HepG2 (cell line): ENCODE data around the gene GFY. TPM values are rescaled to one million over a fixed set of nuclear protein-coding genes. Genes with fewer than 3 reads are reported as not detected.

Experiments used
- CERS6 ChIP-seq: sonication (generic); formaldehyde crosslinking; IDR thresholded peaks from 2 replicates; pipeline ENCODE4 v1.5.0; 2020; ENCODE audit warnings: missing genetic modification reagents
- FOXJ3 ChIP-seq: sonication (generic); formaldehyde crosslinking; IDR thresholded peaks from 2 replicates; pipeline ENCODE4 v1.4.0; 2020; ENCODE audit warnings: missing genetic modification reagents, mild to moderate bottlenecking, borderline replicate concordance
- FOXP1 ChIP-seq, 2 experiments: fragments of 450-650 bp in 1 of 2; IDR thresholded peaks; 2 replicates each; pipeline ENCODE4 v1.6.1; 2017 to 2018; ENCODE audit warnings: antibody characterized with exemption in 1 of 2
- MAFG ChIP-seq: sonication (generic); formaldehyde crosslinking; IDR thresholded peaks from 2 replicates; pipeline ENCODE4 v1.5.1; 2020; ENCODE audit warnings: mild to moderate bottlenecking, missing genetic modification reagents
- NR2F6 ChIP-seq, 2 experiments: IDR thresholded peaks; 2 replicates each; pipeline ENCODE4 v1.6.1; 2016; ENCODE audit warnings: antibody characterized with exemption in 1 of 2, mild to moderate bottlenecking in 1 of 2
- PCBP1 ChIP-seq: fragments of 200-400 bp; formaldehyde crosslinking; IDR thresholded peaks from 2 replicates; pipeline ENCODE4 v1.6.1; 2017; ENCODE audit warnings: mild to moderate bottlenecking, low read depth, low read length, borderline replicate concordance
- SETDB1 ChIP-seq: sonication (generic); formaldehyde crosslinking; IDR thresholded peaks from 2 replicates; pipeline ENCODE4 v1.5.1; 2020; ENCODE audit warnings: missing genetic modification reagents, mild to moderate bottlenecking, borderline replicate concordance
- SMAD9 ChIP-seq: sonication (generic); formaldehyde crosslinking; IDR thresholded peaks from 2 replicates; pipeline ENCODE4 v1.5.1; 2020; ENCODE audit warnings: mild to moderate bottlenecking, missing genetic modification reagents
- SMYD3 ChIP-seq: sonication (generic); formaldehyde crosslinking; IDR thresholded peaks from 2 replicates; pipeline ENCODE4 v1.8.1; 2023; ENCODE audit warnings: mild to moderate bottlenecking, missing genetic modification reagents
- ZBTB26 ChIP-seq: IDR thresholded peaks from 2 replicates; pipeline ENCODE4 v1.6.1; 2016; ENCODE audit warnings: missing compliant biosample characterization, missing genetic modification reagents, borderline replicate concordance
- ZFP36L1 ChIP-seq: sonication (generic); formaldehyde crosslinking; IDR thresholded peaks from 2 replicates; pipeline ENCODE4 v1.8.0; 2022; ENCODE audit warnings: mild to moderate bottlenecking, missing genetic modification reagents, moderate library complexity
- ZMAT3 ChIP-seq: sonication (generic); formaldehyde crosslinking; conservative IDR thresholded peaks from 2 replicates; pipeline ENCODE4 v1.7.0; 2021; ENCODE audit warnings: missing genetic modification reagents
- ZNF230 ChIP-seq: sonication (generic); formaldehyde crosslinking; IDR thresholded peaks from 2 replicates; pipeline ENCODE4 v1.4.0; 2020; ENCODE audit warnings: mild to moderate bottlenecking, missing genetic modification reagents
- ZNF598 ChIP-seq: sonication (generic); formaldehyde crosslinking; IDR thresholded peaks from 2 replicates; pipeline ENCODE4 v1.5.1; 2020; ENCODE audit warnings: mild to moderate bottlenecking, missing genetic modification reagents, borderline replicate concordance
- ZNF678 ChIP-seq: sonication (generic); formaldehyde crosslinking; IDR thresholded peaks from 2 replicates; pipeline ENCODE4 v1.4.0; 2020; ENCODE audit warnings: mild to moderate bottlenecking, missing genetic modification reagents
- ZNF768 ChIP-seq: sonication (generic); formaldehyde crosslinking; IDR thresholded peaks from 2 replicates; pipeline ENCODE4 v1.4.0; 2020; ENCODE audit warnings: missing genetic modification reagents
- ZNF772 ChIP-seq: sonication (generic); formaldehyde crosslinking; IDR thresholded peaks from 2 replicates; pipeline ENCODE4 v1.5.0; 2020; ENCODE audit warnings: mild to moderate bottlenecking, missing genetic modification reagents
- polyA plus RNA-seq, 8 experiments: library from polyadenylated mRNA; depleted of rRNA in 3 of 8; stranded (reverse) in 7 of 8; unstranded in 1 of 8; fragments of >200 nt; fragmentation: Illumina TruSeq in 4 of 8; extraction: Trizol in 4 of 8; gene quantifications; 2 replicates each; pipeline versions ENCODE4 v1.2.1 to v1.2.3, GENCODE V29; 2011 to 2016; ENCODE audit warnings: low read depth in 4 of 8, missing spikeins in 1 of 8, mixed read lengths in 1 of 8; ENCODE audit not compliant: insufficient read depth in 1 of 8
- total RNA-seq, 5 experiments: library from RNA; depleted of rRNA; stranded (reverse); fragments of >200 nt; fragmentation: Illumina TruSeq; extraction: Trizol; gene quantifications; 2 replicates each; pipeline ENCODE4 v1.2.3, GENCODE V29; 2016; ENCODE audit warnings: low read depth in 1 of 5
- TF ChIP-seq, protein P1 (sequence below): sonication (generic); formaldehyde crosslinking; IDR thresholded peaks from 2 replicates; pipeline ENCODE4 v1.4.0; 2020; ENCODE audit warnings: mild to moderate bottlenecking, missing genetic modification reagents
- TF ChIP-seq, protein P2 (sequence below): sonication (generic); IDR thresholded peaks from 2 replicates; pipeline ENCODE4 v1.6.1; 2016; ENCODE audit warnings: low read depth, borderline replicate concordance
- TF ChIP-seq, protein P3 (sequence below): sonication (generic); formaldehyde crosslinking; IDR thresholded peaks from 2 replicates; pipeline ENCODE4 v1.4.0; 2020; ENCODE audit warnings: missing genetic modification reagents
- TF ChIP-seq, protein P4 (sequence below): IDR thresholded peaks from 2 replicates; pipeline ENCODE4 v1.6.1; 2016; ENCODE audit warnings: missing biosample characterization, missing genetic modification reagents, low read depth
- TF ChIP-seq, protein P5 (sequence below): sonication (generic); formaldehyde crosslinking; IDR thresholded peaks from 2 replicates; pipeline ENCODE4 v1.4.0; 2020; ENCODE audit warnings: mild to moderate bottlenecking, missing genetic modification reagents

Gene GFY
- total and polyA plus RNA-seq, 2 of the 13 experiments (the other 11 are each of a cell fraction or from before 2014, with no cell fraction given) = not detected

GRCh38 chr19:49451430-49452181 is 26.4 kb downstream of the GFY start, which contains the start of gene PIH1D1 (continued):
- TF ChIP-seq ZNF768 (CRISPR knock-in tag) (peak; percentile 25; the same call in 1 of the 2 replicates), ZNF230 (CRISPR knock-in tag) (no peak), NR2F6 (IDR thresholded peaks at IDR 0.05) (no peak), NR2F6 (CRISPR knock-in tag; IDR thresholded peaks at IDR 0.05) (peak; percentile 30; the same call in 1 of the 2 replicates), PCBP1 (no peak), ZNF598 (CRISPR knock-in tag) (no peak), CERS6 (CRISPR knock-in tag) (no peak), FOXP1 (IDR thresholded peaks at IDR 0.05) (peak; percentile 89), FOXP1 (CRISPR knock-in tag; IDR thresholded peaks at IDR 0.05) (peak; percentile 77), SMYD3 (CRISPR knock-in tag) (no peak), MAFG (CRISPR knock-in tag) (no peak), ZNF772 (CRISPR knock-in tag) (peak; percentile 63; the same call in 1 of the 2 replicates), ZMAT3 (CRISPR knock-in tag) (peak; percentile 47; the same call in 1 of the 2 replicates), SETDB1 (CRISPR knock-in tag) (no peak), FOXJ3 (no peak), ZFP36L1 (CRISPR knock-in tag) (no peak), SMAD9 (CRISPR knock-in tag) (no peak), ZNF678 (CRISPR knock-in tag) (no peak), ZBTB26 (CRISPR knock-in tag) (no peak)
- TF ChIP-seq, protein P1, sequence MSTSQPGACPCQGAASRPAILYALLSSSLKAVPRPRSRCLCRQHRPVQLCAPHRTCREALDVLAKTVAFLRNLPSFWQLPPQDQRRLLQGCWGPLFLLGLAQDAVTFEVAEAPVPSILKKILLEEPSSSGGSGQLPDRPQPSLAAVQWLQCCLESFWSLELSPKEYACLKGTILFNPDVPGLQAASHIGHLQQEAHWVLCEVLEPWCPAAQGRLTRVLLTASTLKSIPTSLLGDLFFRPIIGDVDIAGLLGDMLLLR (CRISPR knock-in tag) = 0 out of 2 replicates have a peak, but pooled peaks have one; percentile 27
- TF ChIP-seq, protein P2, sequence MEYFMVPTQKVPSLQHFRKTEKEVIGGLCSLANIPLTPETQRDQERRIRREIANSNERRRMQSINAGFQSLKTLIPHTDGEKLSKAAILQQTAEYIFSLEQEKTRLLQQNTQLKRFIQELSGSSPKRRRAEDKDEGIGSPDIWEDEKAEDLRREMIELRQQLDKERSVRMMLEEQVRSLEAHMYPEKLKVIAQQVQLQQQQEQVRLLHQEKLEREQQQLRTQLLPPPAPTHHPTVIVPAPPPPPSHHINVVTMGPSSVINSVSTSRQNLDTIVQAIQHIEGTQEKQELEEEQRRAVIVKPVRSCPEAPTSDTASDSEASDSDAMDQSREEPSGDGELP = no peak
- TF ChIP-seq, protein P3, sequence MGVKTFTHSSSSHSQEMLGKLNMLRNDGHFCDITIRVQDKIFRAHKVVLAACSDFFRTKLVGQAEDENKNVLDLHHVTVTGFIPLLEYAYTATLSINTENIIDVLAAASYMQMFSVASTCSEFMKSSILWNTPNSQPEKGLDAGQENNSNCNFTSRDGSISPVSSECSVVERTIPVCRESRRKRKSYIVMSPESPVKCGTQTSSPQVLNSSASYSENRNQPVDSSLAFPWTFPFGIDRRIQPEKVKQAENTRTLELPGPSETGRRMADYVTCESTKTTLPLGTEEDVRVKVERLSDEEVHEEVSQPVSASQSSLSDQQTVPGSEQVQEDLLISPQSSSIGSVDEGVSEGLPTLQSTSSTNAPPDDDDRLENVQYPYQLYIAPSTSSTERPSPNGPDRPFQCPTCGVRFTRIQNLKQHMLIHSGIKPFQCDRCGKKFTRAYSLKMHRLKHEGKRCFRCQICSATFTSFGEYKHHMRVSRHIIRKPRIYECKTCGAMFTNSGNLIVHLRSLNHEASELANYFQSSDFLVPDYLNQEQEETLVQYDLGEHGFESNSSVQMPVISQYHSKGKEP = no peak
- TF ChIP-seq, protein P4, sequence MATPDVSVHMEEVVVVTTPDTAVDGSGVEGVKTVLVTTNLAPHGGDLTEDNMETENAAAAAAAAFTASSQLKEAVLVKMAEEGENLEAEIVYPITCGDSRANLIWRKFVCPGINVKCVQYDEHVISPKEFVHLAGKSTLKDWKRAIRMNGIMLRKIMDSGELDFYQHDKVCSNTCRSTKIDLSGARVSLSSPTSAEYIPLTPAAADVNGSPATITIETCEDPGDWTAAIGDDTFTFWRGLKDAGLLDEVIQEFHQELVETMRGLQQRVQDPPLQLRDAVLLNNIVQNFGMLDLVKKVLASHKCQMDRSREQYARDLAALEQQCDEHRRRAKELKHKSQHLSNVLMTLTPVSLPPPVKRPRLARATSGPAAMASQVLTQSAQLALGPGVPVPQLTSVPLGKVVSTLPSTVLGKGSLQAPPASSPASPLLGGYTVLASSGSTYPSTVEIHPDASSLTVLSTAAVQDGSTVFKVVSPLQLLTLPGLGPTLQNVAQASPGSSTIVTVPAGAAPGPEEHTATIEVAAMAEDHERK (CRISPR knock-in tag) = peak; percentile 72; the same call in 1 of the 2 replicates
- TF ChIP-seq, protein P5, sequence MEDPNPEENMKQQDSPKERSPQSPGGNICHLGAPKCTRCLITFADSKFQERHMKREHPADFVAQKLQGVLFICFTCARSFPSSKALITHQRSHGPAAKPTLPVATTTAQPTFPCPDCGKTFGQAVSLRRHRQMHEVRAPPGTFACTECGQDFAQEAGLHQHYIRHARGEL (CRISPR knock-in tag) = no peak
